NB4 (cell line): ENCODE measurements around the gene UHRF1.

Source experiments
- POLR2A ChIP-seq: IDR thresholded peaks from 2 replicates; pipeline ENCODE4 v1.6.1; 2011; ENCODE audit warnings: mild to moderate bottlenecking; ENCODE audit not compliant: insufficient read length; ENCODE audit errors: extremely low read depth
- TF ChIP-seq, protein P1 (sequence below): IDR thresholded peaks from one replicate; pipeline ENCODE4 v1.5.1; 2012; ENCODE audit warnings: low read depth, low read length

DNA sequence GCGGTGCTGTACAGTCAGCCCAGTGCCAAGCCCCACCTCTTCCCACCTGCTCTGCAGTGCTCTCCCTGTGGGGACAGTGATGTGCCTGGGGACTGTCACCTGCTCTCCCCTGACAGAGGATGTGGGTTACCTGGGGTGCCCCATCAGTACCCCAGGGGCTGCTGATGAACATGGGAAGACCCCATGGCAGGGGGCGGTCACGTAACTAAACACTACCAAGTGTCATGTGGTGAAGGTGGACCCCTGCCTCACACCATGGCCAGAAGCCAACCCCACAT, 72.3 kb downstream of the UHRF1 start:
- TF ChIP-seq, protein P1, sequence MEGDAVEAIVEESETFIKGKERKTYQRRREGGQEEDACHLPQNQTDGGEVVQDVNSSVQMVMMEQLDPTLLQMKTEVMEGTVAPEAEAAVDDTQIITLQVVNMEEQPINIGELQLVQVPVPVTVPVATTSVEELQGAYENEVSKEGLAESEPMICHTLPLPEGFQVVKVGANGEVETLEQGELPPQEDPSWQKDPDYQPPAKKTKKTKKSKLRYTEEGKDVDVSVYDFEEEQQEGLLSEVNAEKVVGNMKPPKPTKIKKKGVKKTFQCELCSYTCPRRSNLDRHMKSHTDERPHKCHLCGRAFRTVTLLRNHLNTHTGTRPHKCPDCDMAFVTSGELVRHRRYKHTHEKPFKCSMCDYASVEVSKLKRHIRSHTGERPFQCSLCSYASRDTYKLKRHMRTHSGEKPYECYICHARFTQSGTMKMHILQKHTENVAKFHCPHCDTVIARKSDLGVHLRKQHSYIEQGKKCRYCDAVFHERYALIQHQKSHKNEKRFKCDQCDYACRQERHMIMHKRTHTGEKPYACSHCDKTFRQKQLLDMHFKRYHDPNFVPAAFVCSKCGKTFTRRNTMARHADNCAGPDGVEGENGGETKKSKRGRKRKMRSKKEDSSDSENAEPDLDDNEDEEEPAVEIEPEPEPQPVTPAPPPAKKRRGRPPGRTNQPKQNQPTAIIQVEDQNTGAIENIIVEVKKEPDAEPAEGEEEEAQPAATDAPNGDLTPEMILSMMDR, result no peak
- TF ChIP-seq POLR2A, result no peak
